Measurements from ENCODE around the gene NAGLU.
"Not testable (repeated sequence)": the region's sequence is repeated elsewhere in the genome, so short reads cannot be mapped to it uniquely, and the experiment has no call there.

NAGLU gene

DNA sequence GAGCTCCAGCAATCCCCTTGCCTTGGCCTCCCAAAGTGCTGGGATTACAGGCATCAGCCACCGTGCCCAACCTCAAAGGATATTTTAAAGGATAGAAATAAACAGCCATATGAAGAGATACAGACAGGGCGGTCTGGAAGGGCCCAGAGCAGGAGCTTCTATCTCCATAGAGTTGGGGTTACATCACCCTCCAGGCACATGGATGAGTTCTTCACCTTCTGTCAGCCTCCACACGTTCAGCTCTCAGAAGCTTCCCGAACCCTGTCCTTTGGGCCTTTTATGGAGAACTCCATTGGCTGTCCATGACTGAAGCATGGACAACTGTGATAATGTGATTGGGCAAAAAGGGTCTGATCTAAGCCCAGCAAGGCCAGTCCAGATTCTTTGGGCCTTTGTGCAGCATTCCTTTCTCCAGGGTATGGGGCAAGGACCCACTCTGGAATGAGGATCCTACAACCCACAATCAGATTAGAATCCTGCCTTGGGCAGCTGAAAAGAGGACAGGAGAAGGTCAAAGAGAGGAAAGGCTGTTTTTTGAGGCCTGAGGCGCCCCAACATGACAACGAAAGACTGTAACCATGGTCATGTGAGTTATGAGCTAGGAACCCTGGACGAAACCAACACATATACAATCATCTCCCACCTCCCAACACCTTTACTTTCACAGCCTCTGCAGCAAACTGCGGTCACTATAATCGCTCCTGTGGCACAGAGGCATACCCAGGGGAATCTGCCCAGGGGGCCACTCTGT lies 9.9 kb downstream of the NAGLU start:
- not testable (repeated sequence) for DNase-seq

DNA sequence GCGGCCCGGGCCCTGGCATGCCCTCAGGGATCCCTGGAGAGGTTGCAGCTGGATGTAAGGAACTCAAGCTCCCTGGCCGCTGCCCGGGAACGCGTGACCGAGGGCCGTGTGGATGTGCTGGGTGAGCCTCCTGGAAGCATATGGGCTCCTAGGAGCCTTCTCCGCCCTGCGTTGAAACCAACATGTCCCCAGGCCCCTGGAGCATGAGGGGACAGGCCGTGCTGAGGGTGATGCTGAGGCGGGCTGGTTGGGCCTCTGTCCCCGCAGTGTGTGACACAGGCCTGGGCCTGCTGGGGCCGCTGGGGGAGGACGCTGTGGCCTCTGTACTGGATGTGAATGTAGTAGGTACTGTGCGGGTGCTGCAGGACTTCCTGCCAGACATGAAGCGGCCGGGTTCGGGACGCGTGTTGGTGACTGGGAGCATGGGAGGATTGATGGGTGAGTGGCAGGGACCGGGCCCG lies 11.0 kb downstream of the NAGLU start:
- no peak for DNase-seq

DNA sequence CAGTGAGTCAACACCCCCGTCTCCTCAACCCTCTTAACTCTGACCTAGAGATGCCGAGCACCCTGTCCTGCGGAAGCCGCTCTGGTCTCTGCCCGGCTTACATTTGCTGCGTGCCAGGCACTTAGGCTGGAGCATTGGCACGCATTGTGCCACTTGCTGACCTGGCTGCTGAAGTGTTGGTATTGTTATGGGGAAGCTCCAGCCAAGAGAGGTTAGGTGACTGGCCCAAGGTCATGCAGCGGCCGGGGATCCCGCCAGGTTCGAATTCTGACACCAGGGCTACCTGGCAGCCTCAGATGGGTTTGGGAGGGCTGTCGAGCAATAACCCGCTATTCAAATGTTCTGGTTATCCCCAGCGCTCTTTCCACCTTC lies 11.6 kb downstream of the NAGLU start:
- no peak for DNase-seq

DNA sequence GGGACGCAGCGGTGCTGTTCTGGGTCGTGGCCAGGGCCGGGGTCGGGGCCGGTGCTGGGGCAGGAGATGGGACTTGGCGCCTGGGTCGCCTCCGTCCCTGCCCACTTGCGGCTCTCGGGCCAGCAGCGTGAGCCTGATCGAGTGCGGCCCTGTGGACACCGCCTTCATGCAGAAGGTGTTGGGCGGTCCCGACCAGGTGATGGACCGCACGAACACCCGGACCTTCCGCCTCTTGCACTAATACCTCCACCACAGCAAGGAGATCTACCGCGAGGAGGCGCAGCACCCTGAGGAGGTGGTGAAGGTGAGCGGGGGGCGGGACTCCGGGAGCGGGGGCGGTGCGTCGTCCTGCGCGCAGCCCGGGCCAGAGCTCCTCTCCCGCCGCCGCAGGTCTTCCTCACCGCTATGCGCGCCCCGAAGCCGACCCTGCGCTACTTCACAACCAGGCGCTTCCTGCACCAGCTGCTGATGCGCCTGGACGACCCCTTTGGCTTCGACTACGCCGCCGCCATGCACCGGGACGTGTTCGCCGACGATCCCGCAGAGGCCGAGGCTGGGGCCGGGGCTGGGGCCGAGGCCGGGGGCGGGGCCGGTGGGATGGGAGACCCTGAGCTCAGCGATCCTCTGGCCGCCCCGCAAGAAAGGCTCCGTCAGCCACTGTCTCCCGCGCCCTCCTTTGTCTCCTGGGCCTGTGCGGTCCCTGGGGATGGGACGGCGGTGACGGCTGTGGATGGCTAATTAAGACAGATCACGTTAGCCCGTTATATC lies 12.2 kb downstream of the NAGLU start:
- DNase-seq: peak; percentile 83

DNA sequence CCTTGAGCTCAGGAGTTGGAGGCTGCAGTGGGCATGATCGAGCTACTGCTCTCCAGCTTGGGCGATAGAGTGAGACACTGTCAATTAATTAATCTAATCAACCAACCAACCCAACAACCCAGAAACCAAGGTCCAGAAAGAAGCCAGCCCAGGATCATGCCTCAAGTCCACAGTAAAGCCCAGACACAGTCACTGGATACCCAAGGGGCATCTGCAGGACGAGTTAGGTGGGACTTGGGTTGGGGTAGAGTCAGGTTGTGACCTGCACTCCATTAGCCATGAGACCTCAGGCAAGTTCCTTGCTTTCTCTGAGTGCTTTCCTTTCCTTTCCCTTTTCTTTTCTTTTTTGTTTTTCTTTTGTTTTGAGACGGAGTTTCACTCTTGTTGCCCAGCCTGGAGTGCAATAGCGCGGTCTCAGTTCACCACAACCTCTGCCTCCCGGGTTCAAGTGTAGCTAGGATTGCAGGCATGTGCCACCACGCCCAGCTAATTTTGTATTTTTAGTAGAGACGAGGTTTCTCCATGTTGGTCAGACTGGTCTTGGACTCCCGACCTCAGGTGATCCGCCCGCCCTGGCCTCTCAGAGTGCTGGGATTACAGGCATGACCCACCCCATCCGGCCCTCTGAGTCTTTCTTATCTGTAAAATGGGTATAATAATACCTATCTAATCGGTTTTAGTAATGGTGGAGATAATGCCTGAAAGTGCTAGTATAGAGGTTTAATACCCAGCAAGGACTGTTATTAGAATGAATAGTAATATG lies 13.1 kb downstream of the NAGLU start:
- DNase-seq: no peak

DNA sequence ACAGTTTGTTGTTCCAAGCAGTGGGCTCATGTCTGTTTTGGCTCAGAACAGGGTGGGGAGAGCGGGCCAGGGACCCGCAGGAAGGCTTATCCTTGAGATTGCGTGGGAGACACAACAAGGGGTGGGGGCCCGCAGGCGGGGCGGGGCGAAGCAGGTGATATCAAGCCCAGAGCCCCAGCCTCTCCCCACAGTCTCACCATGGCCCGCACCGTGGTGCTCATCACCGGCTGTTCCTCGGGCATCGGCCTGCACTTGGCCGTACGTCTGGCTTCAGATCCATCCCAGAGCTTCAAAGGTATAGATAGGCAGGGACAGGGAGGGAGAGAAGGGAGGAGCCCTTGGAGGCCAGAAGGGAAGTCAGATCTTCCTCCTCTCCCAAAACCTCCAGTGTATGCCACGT lies 16.7 kb downstream of the NAGLU start, which contains the start of gene HSD17B1:
Gene HSD17B1 (plus strand): TSS at position 188 of the 400 bp plus-strand sequence. CDS start 11 bp downstream, at position 199.
- DNase-seq: not testable (repeated sequence)

DNA sequence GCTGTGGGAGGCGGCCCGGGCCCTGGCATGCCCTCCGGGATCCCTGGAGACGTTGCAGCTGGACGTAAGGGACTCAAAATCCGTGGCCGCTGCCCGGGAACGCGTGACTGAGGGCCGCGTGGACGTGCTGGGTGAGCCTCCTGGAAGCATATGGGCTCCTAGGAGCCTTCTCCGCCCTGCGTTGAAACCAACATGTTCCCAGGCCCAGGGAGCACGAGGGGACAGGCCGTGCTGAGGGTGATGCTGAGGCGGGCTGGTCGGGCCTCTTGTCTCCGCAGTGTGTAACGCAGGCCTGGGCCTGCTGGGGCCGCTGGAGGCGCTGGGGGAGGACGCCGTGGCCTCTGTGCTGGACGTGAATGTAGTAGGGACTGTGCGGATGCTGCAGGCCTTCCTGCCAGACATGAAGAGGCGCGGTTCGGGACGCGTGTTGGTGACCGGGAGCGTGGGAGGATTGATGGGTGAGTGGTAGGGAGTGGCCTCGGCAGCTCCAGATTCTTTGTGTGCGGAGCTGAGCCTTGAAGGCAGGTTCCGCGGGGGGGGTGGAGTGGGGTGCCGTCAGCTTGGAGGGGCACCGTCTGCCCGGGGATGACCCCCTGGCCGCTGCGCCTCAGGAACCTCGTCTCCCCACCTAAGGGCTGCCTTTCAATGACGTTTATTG lies 17.2 kb downstream of the NAGLU start:
- DNase-seq: no peak

GRCh38 chr17:42553866-42554249 lies 17.8 kb downstream of the NAGLU start:
- DNase-seq: peak; percentile 46

DNA sequence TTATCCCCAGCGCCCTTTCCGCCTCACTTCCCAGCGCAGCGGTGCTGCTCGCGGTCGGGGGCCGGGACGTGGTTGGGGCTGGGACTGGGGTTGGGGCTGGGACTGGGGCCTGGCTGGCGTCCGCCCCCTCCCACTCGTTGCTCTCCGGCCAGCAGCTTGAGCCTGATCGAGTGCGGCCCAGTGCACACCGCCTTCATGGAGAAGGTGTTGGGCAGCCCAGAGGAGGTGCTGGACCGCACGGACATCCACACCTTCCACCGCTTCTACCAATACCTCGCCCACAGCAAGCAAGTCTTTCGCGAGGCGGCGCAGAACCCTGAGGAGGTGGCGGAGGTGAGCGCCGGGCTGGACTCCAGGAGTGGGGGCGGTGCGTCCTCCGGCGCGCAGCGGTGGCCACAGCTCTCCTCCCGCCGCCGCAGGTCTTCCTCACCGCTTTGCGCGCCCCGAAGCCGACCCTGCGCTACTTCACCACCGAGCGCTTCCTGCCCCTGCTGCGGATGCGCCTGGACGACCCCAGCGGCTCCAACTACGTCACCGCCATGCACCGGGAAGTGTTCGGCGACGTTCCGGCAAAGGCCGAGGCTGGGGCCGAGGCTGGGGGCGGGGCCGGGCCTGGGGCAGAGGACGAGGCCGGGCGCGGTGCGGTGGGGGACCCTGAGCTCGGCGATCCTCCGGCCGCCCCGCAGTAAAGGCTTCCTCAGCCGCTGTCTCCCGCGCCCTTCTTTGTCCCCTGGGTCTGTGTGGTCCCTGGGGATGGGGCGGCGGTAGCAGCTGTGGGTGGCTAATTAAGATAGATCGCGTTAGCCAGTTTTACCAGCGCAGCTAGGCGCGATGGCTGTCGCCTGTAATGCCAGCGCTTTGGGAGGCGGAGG lies 18.4 kb downstream of the NAGLU start:
- DNase-seq: peak; percentile 90

DNA sequence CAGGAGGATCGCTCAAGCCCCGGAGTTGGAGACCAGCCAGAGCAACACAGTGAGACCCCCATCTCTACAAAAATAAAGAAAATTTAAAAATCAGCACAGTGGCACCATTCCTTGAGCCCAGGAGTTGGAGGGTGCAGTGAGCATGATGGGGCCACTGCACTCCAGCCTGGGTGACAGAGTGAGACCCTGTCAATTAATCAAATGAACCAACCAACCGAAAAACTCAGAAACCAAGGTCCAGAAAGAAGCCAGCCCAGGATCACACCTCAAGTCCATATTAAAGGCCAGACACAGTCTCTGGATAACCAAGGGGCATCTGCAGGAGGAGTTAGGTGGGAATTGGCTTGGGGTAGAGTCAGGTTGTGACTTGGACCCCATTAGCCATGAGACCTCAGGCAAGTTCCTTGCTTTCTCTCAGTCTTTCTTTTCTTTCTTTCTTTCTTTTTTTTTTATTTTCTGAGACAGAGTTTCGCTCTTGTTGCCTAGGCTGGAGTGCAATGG lies 19.1 kb downstream of the NAGLU start:
- no peak for DNase-seq

DNA sequence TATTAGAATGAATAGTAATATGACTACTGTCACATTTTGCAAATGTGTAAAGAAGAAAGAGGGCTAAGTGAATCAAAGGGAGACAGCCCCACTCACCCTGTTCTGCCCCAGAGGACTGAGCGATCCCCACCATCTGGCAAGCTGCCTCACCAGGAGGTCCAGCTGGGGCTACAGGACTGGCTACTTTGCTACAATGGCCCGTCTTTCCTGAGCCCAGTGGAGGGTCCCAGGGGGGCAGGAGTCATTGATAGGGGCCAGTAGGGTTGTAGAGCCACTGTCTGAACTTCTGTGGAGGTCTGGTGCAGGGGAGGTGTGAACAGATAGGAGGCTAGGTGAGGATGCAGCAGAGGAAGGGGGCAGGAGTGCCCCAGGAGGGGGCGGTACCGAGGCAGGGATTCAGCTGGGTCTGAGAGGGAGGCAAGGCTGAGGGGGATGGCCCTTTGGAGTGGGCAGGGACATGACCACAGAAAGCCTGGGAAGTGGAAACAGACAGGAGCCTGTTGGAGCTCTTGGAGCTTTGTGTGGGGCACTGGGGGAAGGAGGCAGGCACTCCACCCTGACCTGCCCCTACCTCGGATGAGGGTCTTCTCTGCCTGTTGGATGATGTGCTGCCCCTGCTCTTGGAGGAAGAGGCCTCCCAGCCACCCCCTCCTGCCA lies 20.0 kb downstream of the NAGLU start:
- DNase-seq: not testable (repeated sequence)

DNA sequence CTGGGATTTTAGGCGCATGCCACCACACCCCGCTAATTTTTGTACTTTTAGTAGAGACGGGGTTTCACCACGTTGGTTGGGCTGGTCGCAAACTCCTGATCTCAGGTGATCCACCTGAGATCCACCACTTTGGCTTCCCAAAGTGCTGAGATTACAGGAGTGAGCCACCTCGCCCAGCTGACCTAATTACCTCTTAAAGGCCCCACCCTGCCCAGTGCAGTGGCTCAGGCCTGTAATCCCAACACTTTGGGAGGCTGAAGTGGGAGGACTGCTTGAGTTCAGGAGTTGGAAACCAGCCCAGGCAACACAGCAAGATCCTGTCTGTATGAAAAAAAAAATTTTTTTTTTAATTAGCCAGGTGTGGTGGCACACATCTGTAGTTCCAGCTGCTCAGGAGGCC lies 23.0 kb downstream of the NAGLU start:
- DNase-seq: no peak

DNA sequence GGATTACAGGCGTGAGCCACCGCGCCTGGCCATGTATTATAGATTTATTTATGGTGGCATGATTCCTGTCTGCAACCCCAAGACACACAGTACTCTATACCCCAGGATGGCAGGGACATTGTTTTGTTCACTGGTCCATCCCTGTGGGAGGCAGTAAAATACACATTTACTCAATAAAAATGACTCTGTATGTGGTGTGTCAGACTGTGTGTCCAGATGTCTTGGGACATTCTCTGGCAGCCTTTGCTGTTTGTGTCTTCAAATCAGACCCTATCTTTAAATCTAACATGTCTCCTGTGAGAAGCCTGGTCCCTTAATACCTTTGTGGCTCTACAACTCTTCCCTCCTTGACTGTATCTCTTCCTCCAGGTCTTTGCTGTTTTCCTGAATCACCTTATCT lies 24.2 kb downstream of the NAGLU start:
- no peak for DNase-seq

GRCh38 chr17:42561897-42562387 lies 25.9 kb downstream of the NAGLU start, which contains the start of gene COASY:
TSS of gene COASY (plus strand) at chr17:42562148. CDS start at chr17:42562623, 475 bp downstream.
- DNase-seq: peak; percentile 96

- DNase-seq: no peak
Measured at GRCh38 chr17:42562388-42563142, 26.5 kb downstream of the NAGLU start.

DNA sequence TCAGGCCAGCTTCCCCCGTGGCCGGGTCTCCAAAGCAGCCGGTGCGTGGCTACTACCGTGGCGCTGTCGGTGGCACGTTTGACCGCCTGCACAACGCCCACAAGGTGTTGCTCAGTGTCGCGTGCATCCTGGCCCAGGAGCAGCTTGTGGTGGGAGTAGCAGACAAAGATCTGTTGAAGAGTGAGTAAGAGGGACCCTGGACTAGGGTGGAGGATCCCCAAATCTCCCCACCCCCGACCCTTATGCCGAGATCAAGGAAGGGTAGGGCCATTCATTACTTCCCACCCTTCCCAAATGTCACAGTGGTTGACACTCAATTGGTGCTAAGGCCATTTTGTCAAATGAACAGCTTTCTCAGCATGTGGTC lies 27.1 kb downstream of the NAGLU start:
- DNase-seq: no peak

DNA sequence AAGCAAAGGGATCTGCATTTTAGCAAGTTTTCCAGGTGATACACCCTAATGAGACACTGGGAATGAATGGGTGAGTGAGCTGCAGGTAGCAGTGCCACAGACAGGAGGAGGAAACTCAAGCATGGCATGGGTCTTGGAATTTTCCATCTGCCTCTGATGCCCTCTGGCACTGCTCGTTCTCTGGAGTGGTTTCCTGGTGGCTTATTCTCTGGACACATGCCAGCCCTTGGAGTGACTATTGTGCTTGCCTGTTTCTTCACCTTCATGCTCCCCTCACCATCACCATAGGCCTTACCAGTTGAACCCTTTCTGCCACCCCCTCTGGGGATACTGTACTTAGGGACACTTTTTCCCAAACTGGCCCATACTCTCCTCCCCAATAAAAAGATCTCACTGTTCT lies 27.5 kb downstream of the NAGLU start:
- no peak for DNase-seq

DNA sequence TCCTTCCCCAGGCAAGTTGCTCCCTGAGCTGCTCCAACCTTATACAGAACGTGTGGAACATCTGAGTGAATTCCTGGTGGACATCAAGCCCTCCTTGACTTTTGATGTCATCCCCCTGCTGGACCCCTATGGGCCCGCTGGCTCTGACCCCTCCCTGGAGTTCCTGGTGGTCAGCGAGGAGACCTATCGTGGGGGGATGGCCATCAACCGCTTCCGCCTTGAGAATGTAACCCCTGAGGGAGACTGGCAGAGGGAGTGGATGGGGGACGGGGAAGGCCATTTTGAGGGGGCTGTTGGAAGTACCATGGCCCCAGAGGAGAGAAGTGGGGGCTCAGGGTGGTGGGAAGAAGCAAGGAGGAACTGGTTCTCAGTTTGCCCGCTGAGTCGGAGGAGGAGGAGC lies 27.9 kb downstream of the NAGLU start:
- no peak for DNase-seq

DNA sequence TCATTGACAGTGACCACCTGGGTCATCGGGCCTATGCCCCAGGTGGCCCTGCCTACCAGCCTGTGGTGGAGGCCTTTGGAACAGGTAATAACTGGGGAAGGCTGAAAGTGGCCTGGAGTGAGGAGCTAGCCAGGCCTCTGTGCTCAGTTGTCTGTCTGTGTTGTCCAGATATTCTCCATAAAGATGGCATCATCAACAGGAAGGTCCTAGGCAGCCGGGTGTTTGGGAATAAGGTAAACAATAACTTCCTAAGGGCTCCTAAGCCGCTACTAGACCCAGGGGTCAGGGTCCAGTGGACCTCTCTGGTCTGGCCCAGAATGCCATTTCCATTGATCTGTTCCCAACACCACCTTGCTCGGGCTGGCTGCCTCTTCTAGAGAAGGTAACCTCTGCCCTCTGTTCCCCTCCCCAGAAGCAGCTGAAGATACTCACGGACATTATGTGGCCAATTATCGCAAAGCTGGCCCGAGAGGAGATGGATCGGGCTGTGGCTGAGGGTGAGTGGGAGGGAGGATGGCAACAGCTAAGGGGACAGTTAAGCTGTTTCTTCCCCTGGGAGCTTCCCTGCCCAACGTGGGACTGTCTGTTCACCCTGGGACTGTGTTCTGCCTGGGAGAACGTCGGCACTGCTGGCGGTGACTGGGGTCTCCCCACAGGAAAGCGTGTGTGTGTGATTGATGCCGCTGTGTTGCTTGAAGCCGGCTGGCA lies 28.9 kb downstream of the NAGLU start:
- no peak for DNase-seq
